HG02938 (cell line): ENCODE data around the gene ZNF511.
"Not testable (repeated sequence)": the region's sequence is repeated elsewhere in the genome, so short reads cannot be mapped to it uniquely, and the experiment has no call there.

ENCODE experiments used
- ATAC-seq: cut with Tn5 transposase; IDR thresholded peaks from one replicate; pipeline ENCODE4 v1.9.1; 2021; ENCODE audit warnings: mild to moderate bottlenecking, moderate library complexity; ENCODE audit not compliant: unreplicated experiment

ZNF511 gene

DNA sequence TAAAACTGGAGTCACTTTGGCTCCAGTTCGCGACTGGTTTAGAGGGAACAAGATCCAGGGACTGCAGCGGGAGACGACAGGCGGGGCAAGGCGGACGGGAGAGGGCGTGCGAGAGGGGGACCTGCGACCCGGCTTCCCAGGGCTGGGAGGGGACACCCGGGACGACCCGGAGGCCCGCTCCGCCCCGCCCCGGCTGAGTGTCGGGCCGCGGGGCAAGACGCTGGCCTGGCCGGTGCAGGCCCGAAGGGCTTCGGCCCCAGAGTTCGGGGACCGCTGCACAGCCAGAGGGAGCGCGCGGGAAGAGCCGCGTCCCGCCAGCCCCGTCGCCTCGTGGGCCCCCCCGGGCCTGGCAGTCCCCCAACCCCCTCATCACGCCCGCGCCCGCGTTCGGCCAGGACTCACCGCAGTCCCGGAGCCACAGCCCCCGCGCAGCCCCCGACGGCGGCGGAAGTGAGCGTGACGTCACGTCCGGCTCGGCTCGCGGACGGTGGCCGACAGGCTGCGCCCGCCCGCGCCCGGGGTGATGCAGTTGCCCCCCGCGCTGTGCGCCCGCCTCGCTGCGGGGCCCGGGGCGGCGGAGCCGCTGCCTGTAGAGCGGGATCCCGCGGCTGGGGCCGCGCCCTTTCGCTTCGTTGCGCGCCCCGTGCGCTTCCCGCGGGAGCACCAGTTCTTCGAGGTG lies at the start of gene ZNF511, which contains the start of gene TUBGCP2:
Gene ZNF511, plus strand, starts transcription at position 494 of the 679 bp plus-strand sequence. Its CDS starts 30 bp downstream, at position 524.
Gene TUBGCP2, minus strand, starts transcription at position 452 of the 679 bp plus-strand sequence. CDS start 5,931 bp downstream, outside the sequence.
- peak; percentile 59 for ATAC-seq

DNA sequence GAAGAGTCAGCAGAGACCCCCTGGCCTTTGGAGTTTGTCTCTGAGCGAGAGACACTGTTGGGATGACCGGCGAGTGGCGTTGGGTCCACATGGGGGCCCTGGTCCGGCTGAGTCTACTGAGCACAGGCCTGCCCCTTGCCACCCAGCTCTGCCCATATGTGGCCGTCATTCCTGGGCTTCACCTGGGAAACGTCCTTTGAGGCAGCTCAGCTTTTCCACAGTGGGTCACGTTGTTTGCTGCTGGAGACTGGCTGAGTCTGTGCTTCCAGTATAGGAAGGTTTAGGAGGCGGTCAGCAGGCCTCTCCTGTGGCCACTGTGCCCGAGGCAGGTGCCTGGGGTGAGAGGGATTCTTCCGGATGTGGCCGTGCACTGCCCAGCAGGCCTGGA lies 49.1 kb upstream of the ZNF511 start:
- ATAC-seq, result no peak

GRCh38 chr10:133260895-133261725 lies 47.6 kb upstream of the ZNF511 start:
- peak; percentile 40 for ATAC-seq

- ATAC-seq, result peak; percentile 38
Measured at GRCh38 chr10:133261726-133262325, 46.9 kb upstream of the ZNF511 start.

- ATAC-seq, result no peak
Measured at GRCh38 chr10:133262696-133263095, 46.0 kb upstream of the ZNF511 start.

DNA sequence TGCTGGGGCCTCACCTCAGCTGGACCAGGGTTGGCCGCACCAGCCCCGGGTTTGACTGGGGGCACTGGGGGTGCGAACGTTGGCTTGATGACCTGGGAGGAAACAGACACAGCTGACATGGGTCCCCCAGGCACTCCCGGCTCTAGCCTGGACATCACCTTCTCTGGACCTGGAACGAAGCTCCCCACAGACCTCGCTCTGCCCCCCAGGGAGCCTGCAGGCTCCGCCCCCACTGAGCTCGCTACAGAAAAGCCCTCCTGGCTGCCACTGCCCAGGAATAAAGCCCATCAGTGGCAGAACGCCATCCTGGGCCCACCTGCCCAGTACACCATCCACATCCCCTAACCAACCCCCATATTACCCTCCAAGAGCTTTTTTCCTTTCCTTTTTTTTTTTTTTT lies 45.0 kb upstream of the ZNF511 start:
- no peak for ATAC-seq

DNA sequence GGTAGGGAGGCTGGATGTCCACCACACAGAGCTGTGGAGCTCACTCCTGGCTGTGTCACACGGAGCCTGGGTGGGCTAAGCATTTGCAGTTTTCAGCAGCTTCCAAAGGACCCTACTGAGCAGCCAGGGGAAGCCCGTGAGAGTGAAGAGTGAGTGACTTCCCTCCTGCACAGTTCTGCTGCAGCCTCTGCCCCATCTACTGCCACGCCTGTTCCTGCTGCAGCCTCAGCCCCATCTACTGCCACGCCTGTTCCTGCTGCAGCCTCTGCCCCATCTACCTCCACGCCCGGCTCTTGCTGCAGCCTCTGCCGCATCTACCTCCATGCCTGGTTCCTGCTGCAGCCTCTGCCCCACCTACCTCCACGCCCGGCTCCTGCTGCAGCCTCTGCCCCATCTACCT lies 44.3 kb upstream of the ZNF511 start:
- ATAC-seq, result no peak

DNA sequence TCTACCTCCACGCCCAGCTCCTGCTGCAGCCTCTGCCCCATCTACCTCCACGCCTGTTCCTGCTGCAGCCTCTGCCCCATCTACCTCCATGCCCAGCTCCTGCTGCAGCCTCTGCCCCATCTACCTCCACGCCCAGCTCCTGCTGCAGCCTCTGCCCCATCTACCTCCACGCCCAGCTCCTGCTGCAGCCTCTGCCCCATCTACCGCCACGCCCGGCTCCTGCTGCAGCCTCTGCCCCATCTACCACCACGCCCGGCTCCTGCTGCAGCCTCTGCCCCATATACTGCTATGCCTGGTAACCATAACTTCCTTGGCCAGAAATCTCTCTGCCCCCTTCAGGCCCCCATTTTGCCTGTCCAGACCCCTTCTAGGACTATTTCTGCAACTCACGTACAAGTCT lies 43.7 kb upstream of the ZNF511 start:
- ATAC-seq, result not testable (repeated sequence)

GRCh38 chr10:133266056-133266795 lies 42.5 kb upstream of the ZNF511 start:
- no peak for ATAC-seq

DNA sequence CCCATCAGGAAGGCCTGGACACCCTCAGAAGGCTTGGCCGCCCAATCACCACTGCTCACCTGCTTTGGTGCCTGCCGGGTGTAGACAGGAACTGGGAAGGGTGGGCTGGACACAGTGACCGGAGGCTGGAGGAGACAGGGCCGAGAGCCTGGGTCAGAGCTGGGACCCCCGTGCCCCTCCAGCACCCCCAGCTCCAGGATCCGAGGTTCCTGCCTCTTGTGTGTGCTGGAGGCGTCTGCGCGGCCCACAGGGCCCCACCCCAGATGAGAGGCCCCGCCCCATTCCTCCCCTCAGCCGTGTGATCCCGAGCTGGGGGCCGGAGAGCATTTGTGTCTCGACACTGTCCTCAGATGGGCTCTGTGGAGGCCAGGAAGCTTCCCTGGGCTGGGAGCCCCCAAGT lies 41.4 kb upstream of the ZNF511 start:
- no peak for ATAC-seq

GRCh38 chr10:133267829-133268228 lies 40.9 kb upstream of the ZNF511 start:
- no peak for ATAC-seq

DNA sequence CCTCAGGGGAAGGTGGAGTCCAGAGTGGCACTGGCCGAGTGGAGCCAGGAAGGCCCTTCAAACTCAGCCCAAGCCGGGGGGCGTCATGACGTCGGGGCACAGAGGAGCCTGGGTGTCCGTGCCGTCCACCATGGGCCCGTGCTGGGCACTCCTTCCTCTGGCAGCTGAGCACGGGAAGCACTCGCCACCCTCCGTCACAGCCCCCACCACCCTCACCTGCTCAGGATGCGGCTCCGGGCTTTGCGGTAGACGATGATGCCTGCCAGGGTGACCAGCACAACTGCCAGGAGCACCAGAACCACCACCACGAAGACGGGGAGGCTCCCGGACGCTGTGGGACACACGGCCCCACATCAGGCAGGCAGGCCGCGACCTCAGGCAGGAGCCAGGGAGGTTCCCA lies 40.2 kb upstream of the ZNF511 start:
- no peak for ATAC-seq

- ATAC-seq, result no peak
Measured at GRCh38 chr10:133269367-133269766, 39.3 kb upstream of the ZNF511 start.

GRCh38 chr10:133270204-133270603 lies 38.5 kb upstream of the ZNF511 start:
- no peak for ATAC-seq

- ATAC-seq, result no peak
Measured at GRCh38 chr10:133270773-133271297, 37.9 kb upstream of the ZNF511 start.

DNA sequence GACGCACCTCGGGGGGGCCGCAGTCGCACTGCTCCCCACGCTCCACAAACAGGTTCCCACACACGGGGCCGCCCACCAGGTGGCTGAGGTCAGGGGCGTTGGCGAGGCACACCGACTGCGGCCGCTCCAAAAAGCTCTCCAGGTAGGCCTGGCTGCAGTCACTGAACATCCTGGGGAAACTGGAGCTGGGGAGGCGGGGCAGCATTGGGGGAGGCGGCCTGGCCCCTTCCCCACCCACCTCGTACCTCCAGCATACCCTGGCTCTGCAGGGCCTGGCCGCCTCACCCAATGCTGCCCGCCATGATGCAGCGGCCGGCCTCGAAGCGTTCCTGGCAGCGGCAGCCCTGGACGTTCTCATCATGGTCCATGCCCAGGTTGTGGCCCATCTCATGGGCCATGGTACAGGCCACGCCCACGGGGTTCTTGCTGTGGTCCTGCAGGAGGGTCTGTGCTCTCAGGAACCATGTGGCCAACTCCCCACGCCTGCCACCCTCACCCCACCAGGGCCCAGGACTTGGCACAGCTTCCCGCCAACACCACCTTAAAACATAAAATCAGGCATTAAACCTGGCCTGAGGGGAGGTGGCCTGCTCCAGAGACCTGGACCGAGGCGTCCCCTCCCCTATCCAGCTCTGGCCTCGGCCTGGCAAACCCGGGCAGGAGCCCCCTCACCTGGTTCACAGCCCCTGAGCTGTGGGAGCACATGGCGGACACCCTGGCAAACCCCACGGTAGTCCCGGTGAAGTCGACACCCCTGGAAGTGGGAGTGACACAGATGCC lies 37.0 kb upstream of the ZNF511 start:
- ATAC-seq, result no peak

DNA sequence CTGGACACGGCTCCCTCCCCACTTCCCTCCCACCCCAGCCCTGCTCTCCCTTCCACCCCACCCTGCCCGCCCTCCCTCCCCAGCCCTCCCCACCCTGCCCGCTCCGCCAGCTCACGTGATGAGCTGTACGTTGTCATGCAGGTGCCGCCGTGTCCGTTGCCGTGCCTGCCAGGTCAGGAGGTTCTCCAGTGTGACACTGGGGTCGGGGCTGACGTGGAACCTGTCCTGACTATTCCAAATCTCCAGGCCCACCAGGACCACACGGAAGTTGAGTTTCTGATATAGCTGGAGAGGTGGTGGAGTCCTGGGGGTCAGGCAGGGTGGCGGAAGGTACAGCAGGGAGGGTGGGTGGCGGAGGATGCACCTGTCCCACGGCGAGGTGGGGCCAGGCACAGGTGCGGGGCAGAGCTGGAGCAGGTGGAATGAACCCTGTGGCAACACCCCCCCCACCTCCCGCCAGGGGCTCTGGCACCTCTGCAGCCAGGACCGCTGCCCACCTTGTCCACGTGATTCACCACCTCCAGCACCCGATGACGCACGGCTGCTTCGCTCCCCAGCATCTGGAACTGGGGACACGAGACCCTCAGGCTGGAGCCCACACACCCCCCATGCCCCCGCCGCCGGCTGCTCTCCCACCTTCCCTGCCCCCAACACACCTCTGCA lies 36.3 kb upstream of the ZNF511 start:
- ATAC-seq, result no peak

GRCh38 chr10:133272964-133273420 lies 35.7 kb upstream of the ZNF511 start:
- ATAC-seq, result no peak

- no peak for ATAC-seq
Measured at GRCh38 chr10:133273534-133274143, 35.1 kb upstream of the ZNF511 start.
